Calu3 (cell line): ENCODE results near the gene COL19A1. TPM values are rescaled to one million over a fixed set of nuclear protein-coding genes. Genes with fewer than 3 reads are reported as not detected.

Experiments
- BruUV-seq: library from RNA; stranded (reverse); fragments of 400-500 nt; replicated peaks from 2 replicates; lab custom pipeline; 2021; lab: Mats Ljungman, UMichigan
- CTCF ChIA-PET: fragments of 300-600 bp; sonication (Branson Sonifier 250); formaldehyde crosslinking; loops from one replicate; lab custom pipeline; 2022; ENCODE audit warnings: antibody characterized with exemption; lab: Charles Lee
- DNase-seq: peaks from one replicate; pipeline ENCODE4 v3.0.0; 2022
- H3K27ac Mint-ChIP-seq: one replicate; pipeline ENCODE4 v1.8.0; 2022; ENCODE audit warnings: mixed read lengths; ENCODE audit not compliant: unreplicated experiment
- H3K27me3 Mint-ChIP-seq: one replicate; pipeline ENCODE4 v1.8.0; 2022; ENCODE audit warnings: mixed read lengths; ENCODE audit not compliant: unreplicated experiment
- H3K36me3 Mint-ChIP-seq: one replicate; pipeline ENCODE4 v1.8.0; 2022; ENCODE audit warnings: mild to moderate bottlenecking, moderate library complexity, mixed read lengths; ENCODE audit not compliant: insufficient read depth, unreplicated experiment
- H3K4me1 Mint-ChIP-seq: one replicate; pipeline ENCODE4 v1.8.0; 2022; ENCODE audit warnings: mild to moderate bottlenecking, low read depth, mixed read lengths; ENCODE audit not compliant: unreplicated experiment
- H3K4me3 Mint-ChIP-seq: one replicate; pipeline ENCODE4 v1.8.0; 2022; ENCODE audit warnings: mild to moderate bottlenecking, low read depth, moderate library complexity, mixed read lengths; ENCODE audit not compliant: unreplicated experiment
- H3K9me3 Mint-ChIP-seq: one replicate; pipeline ENCODE4 v1.8.0; 2022; ENCODE audit warnings: low read depth, mixed read lengths; ENCODE audit not compliant: unreplicated experiment
- intact Hi-C: fragments of 100-400 bp; cut with micrococcal nuclease; formaldehyde crosslinking; loops from one replicate; pipeline ENCODE4 v1.10.0; 2022; ENCODE audit not compliant: unreplicated experiment
- total RNA-seq: library from RNA; stranded (reverse); gene quantifications from 2 replicates; pipeline ENCODE4 v1.2.3, GENCODE V29; 2022
- TF ChIP-seq, protein P1 (sequence below): fragments of 200-600 bp; IDR thresholded peaks from one replicate; pipeline ENCODE4 v1.8.0; 2022; ENCODE audit warnings: antibody characterized with exemption; ENCODE audit not compliant: unreplicated experiment

The COL19A1 gene
- total RNA-seq, 1 experiment from 2014 or later = not detected

- no TSS peak for BruUV-seq
Measured at GRCh38 chr6:70164556-70164955, 298.2 kb downstream of the COL19A1 start.

GRCh38 chr6:70166088-70166958 lies 300.0 kb downstream of the COL19A1 start:
- DNase-seq = peak; percentile 77
- peaks cover 44% of the 10 kb centered on the region for H3K27me3 Mint-ChIP-seq
- CTCF ChIA-PET = interaction anchor here (0.7 to 1.5 kb wide), 3 partner anchors 9 to 1594 kb away, joined by 3 to 4 read pairs (median 3); no protein-coding TSS in a partner anchor
- H3K4me3 Mint-ChIP-seq = peak overlapping the region; percentile 56
- H3K27ac Mint-ChIP-seq = no peak overlapping the region
- H3K9me3 Mint-ChIP-seq = no peaks in the 10 kb centered on the region
- TF ChIP-seq, protein P1, sequence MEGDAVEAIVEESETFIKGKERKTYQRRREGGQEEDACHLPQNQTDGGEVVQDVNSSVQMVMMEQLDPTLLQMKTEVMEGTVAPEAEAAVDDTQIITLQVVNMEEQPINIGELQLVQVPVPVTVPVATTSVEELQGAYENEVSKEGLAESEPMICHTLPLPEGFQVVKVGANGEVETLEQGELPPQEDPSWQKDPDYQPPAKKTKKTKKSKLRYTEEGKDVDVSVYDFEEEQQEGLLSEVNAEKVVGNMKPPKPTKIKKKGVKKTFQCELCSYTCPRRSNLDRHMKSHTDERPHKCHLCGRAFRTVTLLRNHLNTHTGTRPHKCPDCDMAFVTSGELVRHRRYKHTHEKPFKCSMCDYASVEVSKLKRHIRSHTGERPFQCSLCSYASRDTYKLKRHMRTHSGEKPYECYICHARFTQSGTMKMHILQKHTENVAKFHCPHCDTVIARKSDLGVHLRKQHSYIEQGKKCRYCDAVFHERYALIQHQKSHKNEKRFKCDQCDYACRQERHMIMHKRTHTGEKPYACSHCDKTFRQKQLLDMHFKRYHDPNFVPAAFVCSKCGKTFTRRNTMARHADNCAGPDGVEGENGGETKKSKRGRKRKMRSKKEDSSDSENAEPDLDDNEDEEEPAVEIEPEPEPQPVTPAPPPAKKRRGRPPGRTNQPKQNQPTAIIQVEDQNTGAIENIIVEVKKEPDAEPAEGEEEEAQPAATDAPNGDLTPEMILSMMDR = peak; percentile 68
- BruUV-seq = no TSS peak
- intact Hi-C loops = loop anchor here (1.0 to 5.0 kb wide), 3 partner anchors 64 to 434 kb away; no protein-coding TSS in a partner anchor
- H3K36me3 Mint-ChIP-seq = no peaks in the 10 kb centered on the region
- H3K4me1 Mint-ChIP-seq = peaks cover 16% of the 10 kb centered on the region

More at GRCh38 chr6:70164556-70164955, 298.2 kb downstream of the COL19A1 start:
- Mint-ChIP-seq H3K4me1 (peaks cover 16% of the 10 kb centered on the region), H3K27me3 (peaks cover 44% of the 10 kb centered on the region), H3K27ac (no peak overlapping the region), H3K9me3 (no peaks in the 10 kb centered on the region), H3K4me3 (no peak overlapping the region), H3K36me3 (no peaks in the 10 kb centered on the region)
- CTCF ChIA-PET = interaction anchor here (0.6 to 1.1 kb wide), 2 partner anchors 435 to 791 kb away, joined by 3 read pairs; no protein-coding TSS in a partner anchor
- DNase-seq = no peak
- intact Hi-C loops = no loop called here
- TF ChIP-seq, protein P1 = no peak

- H3K27me3 Mint-ChIP-seq = peaks cover 42% of the 10 kb centered on the region
- CTCF ChIA-PET = no interaction called here
- H3K36me3 Mint-ChIP-seq = no peaks in the 10 kb centered on the region
- no peak overlapping the region for H3K27ac Mint-ChIP-seq
- TF ChIP-seq, protein P1 = no peak
- intact Hi-C loops = loop anchor here (5.0 kb wide), 1 partner anchor 67 kb away; no protein-coding TSS in a partner anchor
- no TSS peak for BruUV-seq
- H3K4me3 Mint-ChIP-seq = no peak overlapping the region
- no peak for DNase-seq
- no peaks in the 10 kb centered on the region for H3K9me3 Mint-ChIP-seq
- H3K4me1 Mint-ChIP-seq = peaks cover 16% of the 10 kb centered on the region
Measured at GRCh38 chr6:70168681-70169377, 302.5 kb downstream of the COL19A1 start.

- Mint-ChIP-seq H3K9me3 (no peaks in the 10 kb centered on the region), H3K27me3 (peaks cover 28% of the 10 kb centered on the region), H3K36me3 (no peaks in the 10 kb centered on the region), H3K4me3 (no peak overlapping the region), H3K4me1 (peaks cover 9% of the 10 kb centered on the region), H3K27ac (no peak overlapping the region)
- DNase-seq = no peak
- CTCF ChIA-PET = no interaction called here
- TF ChIP-seq, protein P1 = no peak
- intact Hi-C loops = no loop called here
- BruUV-seq = no TSS peak
Measured at GRCh38 chr6:70171236-70171635, 304.9 kb downstream of the COL19A1 start.
